Fibroblast of skin of back (primary cell): Measurements from ENCODE around the gene P2RX3. TPM values are rescaled to one million over a fixed set of nuclear protein-coding genes. Genes with fewer than 3 reads are reported as not detected.
"Not testable (repeated sequence)": the region's sequence is repeated elsewhere in the genome, so short reads cannot be mapped to it uniquely, and the experiment has no call there.

Source experiments
- DNase-seq: peaks from one replicate; pipeline ENCODE4 v3.0.0-alpha.2; 2013
- polyA plus RNA-seq, 2 experiments: library from polyadenylated mRNA; unstranded; fragments of 120-200 nt; gene quantifications; one replicate each; pipeline ENCODE4 v1.2.1, GENCODE V29; 2013; ENCODE audit not compliant: insufficient read length in 2 of 2

Gene P2RX3
- not detected for polyA plus RNA-seq (2013, experiment 1 of 2; ENCODE audit: insufficient read length)
- polyA plus RNA-seq (2013, experiment 2 of 2; ENCODE audit: insufficient read length) = not detected

DNA sequence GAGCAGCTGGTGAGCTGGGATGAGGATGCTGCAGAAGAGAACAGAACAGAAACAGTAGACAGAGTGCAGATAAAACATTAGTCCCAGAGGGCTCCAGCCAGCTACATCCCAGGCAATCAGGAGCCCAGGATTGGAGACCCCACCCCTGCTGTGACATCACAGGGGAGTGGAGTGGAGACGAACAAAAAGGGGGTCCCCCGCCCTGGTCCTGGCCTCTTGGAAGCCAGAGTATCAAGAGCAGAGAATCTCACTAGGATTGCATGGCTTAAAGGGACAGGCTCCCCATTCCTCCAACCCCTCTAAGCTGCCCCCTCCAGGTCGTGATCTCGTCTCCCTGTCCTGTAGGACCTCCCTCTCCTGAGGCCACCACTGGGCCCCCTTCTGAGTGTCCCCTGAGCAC, at the start of gene P2RX3:
P2RX3 (plus strand) TSS at position 211 of the 400 bp plus-strand sequence. CDS start 199 bp downstream, outside the sequence.
- DNase-seq = no peak

DNA sequence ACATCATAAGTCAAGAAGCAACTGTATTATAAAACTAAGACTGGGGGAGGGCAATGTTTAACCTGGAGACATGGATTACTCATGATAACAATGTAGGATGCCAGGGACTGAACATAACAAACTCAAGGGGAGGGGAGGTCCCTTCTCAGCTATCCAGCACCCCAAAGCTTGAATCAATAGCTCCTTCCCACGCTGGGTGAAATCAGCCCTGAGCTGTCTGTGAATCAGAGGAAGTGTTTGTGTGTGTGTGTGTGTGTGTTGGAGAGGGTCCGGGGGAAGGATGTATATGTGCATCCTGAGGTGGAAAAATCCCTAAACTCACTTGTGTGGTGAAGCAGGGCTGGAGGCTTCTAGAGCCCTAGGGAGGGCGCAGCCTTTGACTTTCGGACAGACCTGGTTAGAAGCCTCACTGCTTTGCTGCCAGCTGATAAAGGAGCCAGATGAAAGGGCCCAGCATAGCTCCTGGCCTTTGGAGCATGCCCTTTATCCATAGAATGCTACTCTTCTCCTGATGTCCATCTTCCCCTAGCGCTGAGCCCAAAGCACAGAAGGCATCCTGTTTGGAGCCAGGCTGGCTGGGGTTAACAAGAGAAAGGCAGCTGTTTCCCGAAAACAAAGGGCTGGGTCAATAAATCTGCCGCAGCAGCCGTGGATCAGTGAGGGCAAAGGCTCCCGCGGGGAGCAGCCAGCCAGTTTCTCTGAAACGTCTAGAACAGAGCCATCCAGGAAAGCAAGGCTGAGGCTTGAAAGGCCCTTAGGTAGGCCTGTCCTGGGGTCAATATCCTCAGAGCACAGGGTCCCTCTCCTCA, 49.2 kb upstream of the P2RX3 start:
- DNase-seq = peak; percentile 66

DNA sequence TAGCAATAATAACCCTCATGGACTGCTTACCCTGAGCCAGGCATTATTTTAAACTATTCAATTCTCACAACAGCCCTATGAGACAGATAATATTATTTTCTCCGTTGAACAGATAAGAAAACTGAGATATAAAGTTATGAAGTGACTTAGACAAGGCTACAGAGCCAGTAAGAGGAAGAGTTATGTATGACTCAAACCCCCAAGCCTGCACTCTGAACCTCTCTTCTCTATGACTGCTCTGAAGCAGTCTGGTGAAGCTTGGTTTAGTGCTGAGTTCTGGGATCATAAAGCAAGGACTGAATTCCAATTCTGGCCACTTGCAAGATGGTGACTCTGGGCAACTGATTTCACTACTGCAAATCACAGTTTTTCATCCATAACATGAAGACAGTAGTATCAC, 47.9 kb upstream of the P2RX3 start:
- DNase-seq = peak; percentile 56

DNA sequence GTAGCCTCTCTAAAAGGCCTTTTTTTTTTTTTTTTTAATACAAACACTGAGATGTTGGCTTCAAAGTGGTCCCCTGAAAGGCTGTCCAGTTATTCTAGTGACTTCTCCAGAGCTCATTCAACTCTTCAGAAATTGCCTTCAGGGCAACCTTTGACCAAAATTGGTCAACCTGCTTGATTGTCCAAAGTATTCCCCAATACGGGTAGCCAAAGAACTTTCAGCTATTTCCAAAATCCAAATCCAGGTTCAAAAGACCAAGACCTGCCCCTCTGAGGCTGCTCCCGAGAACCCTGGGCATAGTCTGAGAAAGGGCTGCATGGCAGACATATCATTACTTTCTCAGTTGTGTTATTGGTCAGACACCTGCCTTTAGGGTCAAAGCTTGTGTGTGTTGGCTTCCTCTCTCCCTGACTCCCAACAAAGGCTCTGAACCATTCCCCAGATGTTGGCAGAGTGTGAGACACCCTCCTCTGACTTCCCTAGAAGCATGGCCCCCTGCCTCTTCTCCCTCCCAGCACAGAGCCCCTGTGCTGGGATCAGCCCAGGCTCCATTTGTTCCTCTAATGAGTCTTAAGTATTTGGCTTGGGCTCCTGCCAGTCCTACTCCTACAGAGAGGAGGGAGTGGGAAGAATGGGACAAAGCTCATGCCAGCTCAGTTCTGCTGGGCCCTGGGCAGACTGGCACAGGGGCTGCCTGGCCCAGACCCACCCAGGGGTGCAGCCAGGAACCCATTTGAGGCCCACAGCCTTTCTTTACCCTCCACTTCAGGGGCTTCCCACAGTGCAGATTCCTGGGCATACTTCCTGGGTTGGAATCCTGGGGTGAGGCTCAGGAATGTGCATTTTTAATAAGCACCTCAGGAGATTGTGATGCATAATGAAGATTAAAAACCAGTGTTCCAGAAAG, 43.7 kb upstream of the P2RX3 start:
- peak; percentile 64 for DNase-seq

DNA sequence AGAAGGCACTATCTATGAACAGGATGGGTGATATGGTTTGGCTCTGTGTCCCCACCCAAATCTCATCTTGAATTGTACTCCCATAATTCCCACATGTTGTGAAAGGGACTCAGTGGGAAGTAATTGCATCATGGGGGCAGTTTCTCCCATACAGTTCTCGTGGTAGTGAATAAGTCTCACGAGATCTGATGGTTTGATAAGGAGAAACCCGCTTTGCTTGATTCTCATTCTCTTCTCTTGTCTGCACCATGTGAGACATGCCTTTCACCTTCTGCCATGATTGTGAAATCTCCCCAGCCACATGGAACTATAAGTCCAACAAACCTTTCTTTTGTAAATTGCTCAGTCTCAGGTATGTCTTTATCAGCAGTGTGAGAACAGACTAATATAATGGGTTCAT, 41.9 kb upstream of the P2RX3 start:
- DNase-seq = not testable (repeated sequence)

DNA sequence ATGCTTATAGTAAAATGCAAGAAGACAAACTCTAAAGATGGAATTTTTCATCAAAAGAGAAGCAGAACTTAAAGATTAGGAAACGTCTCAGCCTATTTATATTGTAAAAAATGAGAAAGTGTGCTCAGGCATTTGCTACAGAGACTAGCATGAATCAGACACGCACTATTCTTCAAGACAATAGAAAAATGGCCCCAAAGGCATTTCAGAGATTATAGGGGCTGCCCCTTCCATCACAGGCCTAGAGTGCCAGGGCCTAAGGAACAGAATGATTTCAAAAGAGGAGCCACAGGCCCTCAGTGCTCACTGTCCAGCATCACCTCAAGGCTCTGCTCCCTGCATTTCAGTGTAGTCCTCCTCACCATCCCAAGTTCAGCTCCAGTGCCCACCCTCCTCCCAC, 40.9 kb upstream of the P2RX3 start:
- no peak for DNase-seq

DNA sequence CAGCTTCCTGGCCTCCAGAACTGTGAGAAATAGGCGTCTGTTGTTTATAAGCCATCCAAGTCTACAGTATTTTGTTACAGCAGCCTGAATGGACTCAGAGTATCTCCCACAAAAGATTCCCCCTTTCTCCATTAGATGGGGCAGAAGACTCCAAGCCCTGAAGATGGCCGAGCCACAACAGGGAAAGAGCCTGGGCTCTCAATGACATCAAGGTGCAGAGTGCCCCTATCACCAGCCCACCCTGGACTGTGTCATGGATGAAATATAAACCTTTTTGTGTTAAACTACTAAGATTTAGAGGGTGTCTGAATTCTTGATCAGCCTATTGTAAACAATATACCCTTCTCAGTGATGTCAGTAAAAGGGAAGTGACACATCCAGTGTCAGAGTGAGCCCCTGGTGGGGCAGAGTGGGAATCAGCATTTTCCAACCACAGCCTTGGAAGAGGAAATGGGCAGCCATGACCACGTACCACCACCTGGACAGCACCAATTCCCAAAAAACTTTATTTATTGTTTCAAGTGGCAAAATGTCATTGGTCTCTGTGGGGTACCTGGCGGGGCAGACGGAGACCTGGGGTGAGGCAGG, 38.9 kb upstream of the P2RX3 start:
- DNase-seq = no peak

DNA sequence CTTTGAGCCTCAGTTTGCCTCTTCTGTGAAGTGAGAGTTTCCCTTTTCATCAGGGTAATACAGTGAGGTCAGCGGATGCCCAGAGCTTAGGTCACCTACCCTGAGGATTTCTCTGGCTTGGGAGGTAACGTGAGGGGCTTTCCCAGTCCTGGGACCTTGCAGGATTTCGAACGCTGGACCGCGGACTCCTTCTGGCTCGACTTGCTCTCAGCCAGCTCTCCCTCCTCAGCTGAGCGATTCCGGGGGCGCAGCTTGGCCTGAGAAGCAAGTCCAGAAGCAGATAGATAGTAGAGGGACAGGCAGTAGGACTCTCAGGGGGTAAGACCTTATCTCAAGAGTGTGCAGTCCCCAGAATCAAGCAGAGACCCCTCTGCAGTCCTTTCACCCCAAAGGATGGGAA, 37.4 kb upstream of the P2RX3 start:
- no peak for DNase-seq

DNA sequence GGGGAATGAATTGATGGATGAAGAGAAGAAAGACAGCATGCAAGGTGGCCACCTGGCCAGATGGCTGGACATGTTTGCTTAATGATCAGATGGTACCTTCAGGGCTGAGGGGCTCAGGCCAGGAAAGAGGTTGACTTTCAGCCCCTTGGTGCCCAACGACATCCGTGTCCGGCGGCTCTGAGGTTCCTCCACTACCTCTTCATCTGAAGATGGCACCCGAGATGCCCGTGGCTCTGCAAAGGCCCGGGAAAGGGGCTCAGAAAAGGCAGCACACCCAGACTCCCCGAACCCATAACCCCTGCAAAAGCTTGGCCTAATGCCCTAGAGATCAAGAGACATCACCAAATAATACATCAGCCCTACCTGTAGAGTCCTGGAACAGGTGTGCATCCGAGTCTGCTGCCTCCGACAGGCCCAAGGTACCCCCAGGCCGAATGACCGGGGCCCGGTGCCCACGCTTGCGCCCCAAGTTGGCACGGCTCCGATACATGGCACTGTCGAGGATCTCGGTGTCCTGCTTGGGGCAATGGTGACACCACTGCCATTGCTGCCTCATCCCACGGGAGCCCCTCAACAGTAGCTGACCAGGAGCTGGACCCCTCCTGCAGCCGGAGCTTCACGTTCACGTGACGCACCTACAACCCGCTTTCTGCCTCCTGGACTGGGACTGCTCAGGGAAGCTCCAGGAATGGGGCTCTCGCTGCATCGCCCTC, 36.3 kb upstream of the P2RX3 start:
- no peak for DNase-seq

DNA sequence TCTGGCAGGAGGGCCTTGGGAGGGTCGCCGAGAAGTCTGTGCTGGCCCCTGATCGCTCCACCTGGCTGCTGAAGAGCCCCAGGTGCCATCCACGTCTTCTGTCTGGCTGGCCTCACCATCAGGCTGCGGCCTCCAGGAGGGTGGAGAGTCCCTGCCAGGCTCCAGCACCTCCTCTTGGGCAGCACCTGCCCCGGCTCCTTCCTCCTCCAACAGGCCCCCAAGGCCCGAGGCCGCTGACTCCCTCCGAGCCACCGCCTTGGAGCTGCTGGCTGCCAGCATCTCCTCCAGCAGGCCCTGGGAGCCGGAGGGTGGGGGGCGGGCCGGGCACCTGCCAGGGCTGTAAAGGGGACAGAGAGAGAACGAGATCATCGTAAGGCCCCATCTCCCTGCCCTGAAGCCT, 35.7 kb upstream of the P2RX3 start:
- DNase-seq = no peak

DNA sequence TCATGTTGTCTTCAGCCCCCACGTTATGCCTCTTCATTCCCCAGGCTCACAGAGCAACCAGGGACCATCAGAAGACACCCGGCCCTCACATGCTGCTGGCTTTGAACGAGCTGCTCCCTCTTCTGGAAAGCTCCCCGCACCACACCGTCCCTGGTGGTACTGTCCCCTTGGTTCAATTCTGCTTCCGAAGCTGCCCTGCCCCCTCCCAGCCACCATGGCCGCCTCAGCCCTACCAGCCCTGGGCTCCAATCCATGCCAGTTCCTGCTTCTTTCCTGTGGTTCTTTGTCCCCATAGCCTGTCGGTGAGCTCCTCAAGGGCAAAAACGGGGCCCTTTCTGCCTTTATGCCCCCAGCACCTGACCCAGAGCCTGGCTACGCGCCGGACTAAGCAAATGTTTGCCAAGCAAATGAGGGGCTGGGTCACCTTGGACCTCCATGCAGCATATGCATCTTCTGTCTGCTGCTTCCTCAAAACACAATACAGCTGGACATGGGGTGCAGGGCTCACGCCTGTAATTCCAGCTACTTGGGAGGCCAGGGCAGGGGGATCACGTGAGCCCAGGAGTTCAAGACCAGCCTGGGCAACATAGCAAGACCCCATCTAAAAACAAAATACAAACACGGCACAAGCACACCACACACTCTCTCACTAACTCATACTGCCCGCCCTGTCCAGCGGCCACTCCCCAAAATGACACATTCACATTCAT, 34.7 kb upstream of the P2RX3 start:
- no peak for DNase-seq

DNA sequence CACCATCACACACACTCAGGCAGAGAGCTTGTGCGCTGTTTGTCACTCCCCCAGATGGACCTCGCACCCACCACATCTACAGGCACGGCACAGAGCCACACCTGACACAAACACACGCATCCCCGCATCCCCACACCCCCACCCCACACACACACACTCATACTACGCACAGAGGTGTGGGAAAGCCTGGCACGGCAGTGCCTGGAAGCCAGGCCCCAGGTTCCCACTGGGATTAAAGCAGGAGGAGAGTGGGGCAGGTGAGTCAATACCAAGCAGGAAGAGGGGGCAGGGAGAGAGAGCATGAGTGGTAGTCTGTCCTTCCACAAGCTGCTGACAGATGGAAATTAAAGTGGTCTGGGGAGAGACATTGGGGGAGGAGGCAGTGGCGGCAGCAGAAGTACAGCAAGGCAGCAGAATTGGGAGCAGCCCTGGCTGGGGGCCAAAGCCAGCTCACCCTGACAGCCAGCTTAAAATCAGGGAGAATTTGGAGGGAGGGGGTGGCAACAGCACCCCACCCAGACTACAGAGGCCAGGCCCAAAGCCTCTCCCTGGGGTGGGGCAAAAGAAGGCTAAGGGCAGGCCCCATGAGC, 34.1 kb upstream of the P2RX3 start:
- DNase-seq = peak; percentile 43

DNA sequence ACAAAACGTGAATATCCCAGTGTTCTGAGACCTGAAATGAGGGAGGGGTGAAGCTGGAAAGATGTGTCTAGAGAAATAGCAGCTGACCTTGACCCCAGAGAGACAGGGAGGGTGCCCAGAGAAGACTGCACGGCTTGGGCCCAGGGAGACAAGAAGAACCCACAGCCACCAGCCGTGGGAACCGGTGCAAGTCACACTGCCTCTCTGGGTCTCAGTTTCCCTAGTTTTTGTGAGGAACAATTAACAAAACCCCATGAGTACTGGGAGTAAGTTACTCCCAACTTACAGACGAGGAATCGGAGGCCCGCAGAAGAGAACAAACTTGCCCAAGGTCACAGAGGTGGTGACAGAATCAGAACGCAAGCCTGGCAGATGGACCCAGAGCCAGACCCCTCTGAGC, 32.6 kb upstream of the P2RX3 start:
- DNase-seq = no peak

DNA sequence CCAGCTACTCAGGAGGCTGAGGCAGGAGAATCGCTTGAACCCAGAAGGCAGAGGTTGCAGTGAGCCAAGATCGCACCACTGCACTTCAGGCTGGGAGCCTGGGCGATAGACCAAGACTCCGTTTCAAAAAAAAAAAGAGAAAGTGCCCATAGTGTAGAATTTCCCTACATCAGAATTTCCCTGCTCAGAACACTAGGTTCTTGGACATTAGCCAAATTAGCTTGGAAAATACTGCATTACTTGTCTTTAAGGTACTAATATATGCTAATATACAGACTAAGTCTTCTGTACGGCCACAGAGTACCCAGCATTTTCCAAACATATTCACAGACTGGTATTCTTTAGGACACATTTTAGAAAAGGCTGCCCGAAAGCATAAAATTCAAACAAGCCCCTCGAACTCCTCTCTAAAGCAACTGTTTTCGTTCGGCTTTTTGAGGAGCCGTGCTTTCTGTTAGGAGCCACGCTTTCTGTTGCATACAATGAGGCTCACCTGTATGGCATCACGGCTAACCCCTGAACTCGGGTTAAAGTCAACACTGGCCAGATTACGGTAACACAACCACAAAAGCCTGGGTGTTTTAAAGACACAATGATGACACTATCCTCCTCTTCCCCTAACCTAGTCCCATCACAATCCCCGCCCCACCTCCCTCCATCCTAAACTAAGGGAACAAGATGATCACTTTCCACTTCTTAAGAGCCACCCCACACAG, 31.8 kb upstream of the P2RX3 start:
- no peak for DNase-seq

DNA sequence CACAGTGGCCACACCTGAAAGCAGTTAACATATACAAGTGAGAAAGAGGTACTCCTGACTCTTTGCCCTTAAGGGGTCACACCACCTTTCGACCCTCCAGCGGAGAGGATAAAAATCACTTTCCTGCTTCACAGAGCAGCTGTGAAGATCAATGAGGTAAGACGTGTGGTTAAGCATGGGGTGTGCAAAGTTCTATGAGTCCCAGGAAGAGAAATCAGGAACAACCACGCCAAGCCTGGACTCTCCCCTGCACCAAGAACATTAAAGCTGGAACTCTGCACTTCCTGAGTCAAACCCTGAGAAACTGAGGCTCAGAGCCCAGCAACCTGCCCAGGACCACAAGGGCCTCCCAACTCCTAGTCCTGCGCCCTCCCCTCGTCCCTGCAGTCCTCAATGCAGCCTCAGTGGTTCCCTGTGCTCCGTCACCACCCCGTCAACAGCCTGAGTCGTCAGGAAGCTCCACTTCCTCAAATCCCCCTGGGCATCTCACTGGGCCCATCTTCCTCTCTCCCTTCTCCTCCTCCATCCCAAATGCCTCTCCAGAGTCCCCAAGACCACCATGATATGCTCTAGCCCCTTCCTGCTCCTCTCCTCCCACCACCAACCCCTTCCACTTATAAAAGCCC, 31.1 kb upstream of the P2RX3 start:
- DNase-seq = no peak

DNA sequence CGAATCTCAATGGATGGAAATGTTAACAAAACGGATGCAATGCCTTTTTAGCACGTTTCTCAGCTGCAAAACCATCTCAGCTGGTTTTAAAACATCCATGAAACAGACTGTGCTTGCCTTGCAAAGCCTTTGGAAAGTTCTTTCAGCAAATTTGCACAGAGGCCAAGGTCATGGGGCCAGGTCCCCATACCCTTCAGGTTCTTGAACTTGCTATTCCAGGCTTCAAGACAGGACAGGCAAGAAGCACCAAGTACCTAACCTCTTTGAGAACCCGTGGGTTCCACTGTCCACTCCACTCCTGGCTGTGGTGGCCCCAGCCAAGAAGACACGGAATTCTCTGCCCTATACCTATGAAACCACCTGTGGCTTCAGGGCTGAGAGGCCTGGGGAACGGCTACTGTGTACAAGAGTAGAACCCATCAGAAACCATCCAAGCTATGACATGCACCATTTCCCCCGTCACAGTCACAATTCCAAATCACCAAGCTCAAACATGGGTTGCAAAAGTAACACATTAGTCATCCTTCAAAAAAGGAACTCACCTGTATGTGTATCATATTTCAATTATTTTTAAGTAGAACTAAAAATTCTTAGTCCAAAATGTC, 30.4 kb upstream of the P2RX3 start:
- no peak for DNase-seq

DNA sequence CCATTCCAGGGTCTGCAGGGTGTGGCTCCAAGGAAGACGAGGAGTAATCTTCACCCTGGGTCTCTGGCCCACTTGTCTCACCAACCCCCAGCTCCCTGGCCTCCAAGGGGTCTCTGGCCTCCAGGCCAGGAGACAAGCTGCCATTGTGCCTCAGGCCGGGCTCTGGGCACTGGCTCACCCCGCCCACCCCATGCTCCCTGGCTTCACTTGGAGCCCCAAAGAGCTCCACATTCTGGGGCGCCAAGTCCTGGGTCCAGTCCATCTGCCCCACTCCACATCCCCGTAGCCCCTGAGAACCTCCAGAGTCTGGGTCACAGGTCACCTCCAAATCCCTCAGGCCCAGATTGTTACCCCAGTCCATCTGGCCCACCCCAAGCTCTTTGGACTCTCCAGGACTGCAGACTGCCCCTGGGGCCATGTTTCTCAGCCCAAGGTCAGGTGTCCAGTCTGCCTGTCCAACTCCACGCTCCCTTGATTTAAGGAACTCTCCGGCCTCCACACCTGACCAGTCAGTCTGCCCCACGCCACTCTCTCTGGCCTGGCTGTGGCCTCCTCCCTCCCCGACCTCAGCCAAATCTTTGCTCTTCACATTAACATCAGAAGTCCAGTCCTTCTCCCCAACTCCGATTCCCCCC, 29.6 kb upstream of the P2RX3 start:
- no peak for DNase-seq

DNA sequence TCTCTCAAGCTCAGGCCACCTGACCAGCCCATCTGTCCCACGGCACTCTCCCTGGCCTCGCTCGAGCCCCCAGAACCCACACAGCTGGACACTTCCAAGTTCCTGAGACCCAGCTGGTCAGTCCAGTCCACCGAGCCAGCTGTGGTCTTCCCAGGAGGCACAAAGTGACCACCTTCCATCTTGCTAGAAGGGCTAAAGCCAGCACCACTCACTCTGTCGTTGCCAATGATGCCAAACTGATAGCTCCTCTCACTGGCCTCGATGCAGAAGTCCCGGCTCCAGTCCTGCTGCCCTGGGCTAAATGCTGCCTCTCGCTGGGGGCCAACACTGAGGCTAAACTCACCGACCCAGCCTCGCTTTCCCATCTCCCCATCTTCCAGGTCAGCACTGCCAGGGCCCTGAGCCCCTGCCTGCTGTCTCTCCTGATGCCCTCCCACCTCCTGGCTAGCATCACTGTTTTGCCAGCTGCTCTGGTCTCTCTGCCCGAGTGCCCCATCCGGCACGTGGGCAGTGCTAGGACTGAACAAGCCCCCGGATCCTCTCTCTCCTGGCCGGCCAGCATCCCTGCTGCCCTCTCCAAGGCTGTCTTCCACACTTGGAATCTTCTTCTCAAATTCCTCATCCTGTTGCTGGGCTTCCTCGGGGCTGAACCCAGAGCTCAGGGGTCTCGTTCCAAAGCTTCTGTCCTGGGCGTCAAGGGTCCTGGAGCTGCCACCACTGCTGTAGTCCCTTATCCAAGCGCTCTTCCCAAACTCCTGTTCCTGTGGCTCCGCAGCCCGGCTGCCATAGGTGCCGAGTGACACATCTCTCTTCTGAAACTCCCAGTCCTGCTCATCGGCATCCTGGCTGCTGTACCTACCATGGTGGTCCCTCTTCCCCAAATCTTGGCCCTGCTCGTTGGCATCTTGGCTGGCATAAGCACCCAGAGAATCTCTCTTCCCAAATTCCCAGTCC, 28.8 kb upstream of the P2RX3 start:
- DNase-seq = no peak
